Vagina (tissue), 2 donors: Measurements from ENCODE around the gene DOCK8. TPM values are rescaled to one million over a fixed set of nuclear protein-coding genes. Genes with fewer than 3 reads are reported as not detected.
"Not testable (repeated sequence)": the region's sequence is repeated elsewhere in the genome, so short reads cannot be mapped to it uniquely, and the experiment has no call there.

Experiments used
- DNase-seq, 2 donors: peaks; one replicate each; pipeline ENCODE4 v3.0.0-alpha.2; 2017; ENCODE audit errors: extremely low spot score in 2 of 2
- H3K27ac ChIP-seq: fragments of 200-600 bp; sonication (generic); one replicate; pipeline ENCODE4 v1.5.1; 2019
- H3K27me3 ChIP-seq: fragments of 200-600 bp; sonication (generic); one replicate; pipeline ENCODE4 v1.5.1; 2019
- H3K36me3 ChIP-seq, 2 donors: fragments of 200-600 bp; sonication (generic); one replicate each; pipeline ENCODE4 v1.5.1; 2017 to 2019
- H3K4me1 ChIP-seq: fragments of 200-600 bp; sonication (generic); one replicate; pipeline ENCODE4 v1.5.1; 2019
- H3K4me3 ChIP-seq, 2 donors: fragments of 200-600 bp; sonication (generic); 1 replicate in 1 of 2; 2 replicates in 1 of 2; pipeline ENCODE4 v1.5.1; 2016 to 2019
- H3K9me3 ChIP-seq: fragments of 200-600 bp; sonication (generic); one replicate; pipeline ENCODE4 v1.5.1; 2019
- CTCF ChIP-seq, 3 experiments: fragments of 450-650 bp in 2 of 3; fragments of 200-600 bp in 1 of 3; sonication (generic) in 1 of 3; IDR thresholded peaks; one replicate each; pipeline ENCODE4 v1.5.1; 2017 to 2019; ENCODE audit warnings: antibody characterized with exemption in 3 of 3, mild to moderate bottlenecking in 2 of 3, moderate library complexity in 2 of 3
- POLR2A ChIP-seq, 2 donors: fragments of 450-650 bp; IDR thresholded peaks; one replicate each; pipeline ENCODE4 v1.6.1; 2017; ENCODE audit warnings: antibody characterized with exemption in 2 of 2, mild to moderate bottlenecking in 2 of 2, moderate library complexity in 2 of 2
- POLR2AphosphoS5 ChIP-seq, 2 donors: sonication (generic); formaldehyde crosslinking; IDR thresholded peaks; one replicate each; pipeline ENCODE4 v1.9.0; 2017; ENCODE audit warnings: antibody characterized with exemption in 2 of 2, mild to moderate bottlenecking in 2 of 2, low read depth in 1 of 2; ENCODE audit not compliant: insufficient read depth in 1 of 2
- intact Hi-C: fragments of 100-400 bp; cut with DNase I; formaldehyde crosslinking; loops from one replicate; pipeline ENCODE4 v1.15.1; 2023
- total RNA-seq: library from RNA; depleted of rRNA; stranded (reverse); fragments of >200 nt; gene quantifications from one replicate; pipeline ENCODE4 v1.2.3, GENCODE V29; 2016

DOCK8 gene
- total RNA-seq, 1 donor from 2014 or later = 18.4 TPM

DNA sequence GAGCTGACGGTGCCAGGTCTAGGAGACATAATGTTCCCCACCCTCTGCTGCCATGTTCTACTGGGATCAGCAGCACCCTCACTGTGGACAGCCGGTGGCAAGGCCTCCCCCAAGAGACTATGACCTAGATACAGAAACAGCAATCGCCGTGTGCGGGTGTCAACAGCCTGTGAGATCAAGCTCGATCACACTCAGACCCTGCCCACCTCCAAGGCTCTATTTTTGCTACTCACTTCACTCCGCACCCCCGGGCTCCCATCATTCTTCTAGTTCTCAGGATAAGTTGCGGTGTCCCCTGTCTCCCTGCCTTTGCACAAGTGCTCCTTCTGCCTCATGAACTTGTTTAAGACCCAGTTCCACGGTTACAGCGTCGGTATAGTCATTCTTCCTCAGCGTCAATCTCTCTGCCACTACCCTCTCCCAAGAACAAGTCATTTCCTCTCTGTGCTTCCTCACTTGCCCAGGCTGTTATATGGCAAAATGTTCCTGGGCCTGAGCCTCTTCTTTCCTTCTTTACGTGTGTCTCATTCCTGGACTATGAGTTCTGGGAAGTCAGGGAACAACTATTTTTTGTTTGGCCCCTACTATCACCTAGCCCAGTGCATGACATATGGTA lies 5.4 kb upstream of the DOCK8 start:
- H3K9me3 ChIP-seq = no peaks in the 10 kb centered on the region
- TF ChIP-seq POLR2A (IDR thresholded peaks at IDR 0.05) (no peak), CTCF (IDR thresholded peaks at IDR 0.05) (no peak), POLR2AphosphoS5 (IDR thresholded peaks at IDR 0.05; ENCODE audit: insufficient read depth in 1 of 2, low read depth in 1 of 2) (no peak)
- no peak overlapping the region for H3K4me3 ChIP-seq
- H3K27me3 ChIP-seq = no peaks in the 10 kb centered on the region
- H3K36me3 ChIP-seq = no peaks in the 10 kb centered on the region
- no peaks in the 10 kb centered on the region for H3K4me1 ChIP-seq
- no peak overlapping the region for H3K27ac ChIP-seq
- DNase-seq = no peak
- intact Hi-C loops = no loop called here

GRCh38 chr9:211036-211435 lies 3.6 kb upstream of the DOCK8 start:
- no peaks in the 10 kb centered on the region for H3K4me1 ChIP-seq
- intact Hi-C loops = no loop called here
- no peaks in the 10 kb centered on the region for H3K9me3 ChIP-seq
- DNase-seq = no peak
- no peak overlapping the region for H3K4me3 ChIP-seq
- H3K27ac ChIP-seq = peak overlapping the region; percentile 30
- no peaks in the 10 kb centered on the region for H3K36me3 ChIP-seq
- H3K27me3 ChIP-seq = no peaks in the 10 kb centered on the region
- no peak for TF ChIP-seq CTCF (IDR thresholded peaks at IDR 0.05)
- no peak for TF ChIP-seq POLR2A (IDR thresholded peaks at IDR 0.05)
- no peak for TF ChIP-seq POLR2AphosphoS5 (IDR thresholded peaks at IDR 0.05; ENCODE audit: insufficient read depth in 1 of 2, low read depth in 1 of 2)

- H3K4me1 ChIP-seq = no peaks in the 10 kb centered on the region
- no peak for DNase-seq
- TF ChIP-seq POLR2AphosphoS5 (IDR thresholded peaks at IDR 0.05; ENCODE audit: insufficient read depth in 1 of 2, low read depth in 1 of 2) = peak in 1 of 2 donors; percentile 47
- TF ChIP-seq POLR2A (IDR thresholded peaks at IDR 0.05) = no peak
- H3K27ac ChIP-seq = peak overlapping the region; percentile 30
- H3K36me3 ChIP-seq = no peaks in the 10 kb centered on the region
- no peaks in the 10 kb centered on the region for H3K27me3 ChIP-seq
- no peak overlapping the region for H3K4me3 ChIP-seq
- intact Hi-C loops = no loop called here
- H3K9me3 ChIP-seq = no peaks in the 10 kb centered on the region
These were observed 3.1 kb upstream of the DOCK8 start for GRCh38 chr9:211557-211956.

DNA sequence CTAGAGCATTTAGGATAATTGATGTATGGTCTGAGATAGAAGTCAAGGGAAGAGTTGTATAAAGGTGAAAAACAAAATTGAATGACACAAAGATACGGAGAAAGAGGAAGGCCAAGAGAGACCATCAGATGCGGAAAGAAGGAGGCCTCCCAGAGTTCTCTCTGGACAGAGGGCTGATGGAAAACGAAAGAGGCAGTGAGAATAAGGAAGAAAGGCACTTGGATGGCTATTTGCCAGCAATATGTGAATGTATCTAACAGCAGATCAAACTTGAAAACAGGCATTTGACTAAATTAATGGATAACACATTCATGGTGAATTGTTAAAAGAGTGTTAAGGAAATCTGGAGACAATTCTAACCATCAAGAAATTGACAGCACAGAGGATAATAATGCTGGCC lies 2.4 kb upstream of the DOCK8 start:
- no peaks in the 10 kb centered on the region for H3K9me3 ChIP-seq
- intact Hi-C loops = no loop called here
- H3K4me1 ChIP-seq = no peaks in the 10 kb centered on the region
- no peaks in the 10 kb centered on the region for H3K36me3 ChIP-seq
- H3K27ac ChIP-seq = peak overlapping the region; percentile 30
- H3K4me3 ChIP-seq = no peak overlapping the region
- H3K27me3 ChIP-seq = no peaks in the 10 kb centered on the region
- TF ChIP-seq CTCF (IDR thresholded peaks at IDR 0.05) (no peak), POLR2AphosphoS5 (IDR thresholded peaks at IDR 0.05; ENCODE audit: insufficient read depth in 1 of 2, low read depth in 1 of 2) (no peak), POLR2A (IDR thresholded peaks at IDR 0.05) (no peak)
- DNase-seq = no peak

DNA sequence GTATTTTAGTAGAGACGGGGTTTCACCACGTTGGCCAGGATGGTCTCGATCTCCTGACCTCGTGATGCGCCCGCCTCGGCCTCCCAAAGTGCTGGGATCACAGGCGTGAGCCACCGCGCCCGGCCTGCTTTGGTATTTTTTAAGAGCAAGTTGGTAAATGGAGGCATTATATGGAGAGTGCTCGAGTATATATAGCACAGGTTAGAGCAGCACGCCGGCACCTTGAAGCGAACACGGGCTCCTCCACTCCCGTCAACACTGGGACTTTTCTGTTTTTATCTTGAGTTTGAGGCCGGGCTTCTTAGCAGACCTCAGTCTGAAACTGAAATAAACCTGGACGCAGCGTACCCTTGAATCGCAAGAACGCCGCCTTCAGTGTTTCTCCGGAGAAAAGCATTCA lies 764 bp upstream of the DOCK8 start:
- H3K9me3 ChIP-seq, H3K4me1 ChIP-seq, H3K27ac ChIP-seq, intact Hi-C loops, DNase-seq, H3K27me3 ChIP-seq, H3K36me3 ChIP-seq: not testable (repeated sequence)
- H3K4me3 ChIP-seq = peak overlapping the region in 1 of 2 donors; percentile 53

GRCh38 chr9:214351-214647 lies 366 bp upstream of the DOCK8 start:
- no peak for DNase-seq
- peak overlapping the region; percentile 83 for H3K27ac ChIP-seq
- H3K9me3 ChIP-seq = no peaks in the 10 kb centered on the region
- no peaks in the 10 kb centered on the region for H3K27me3 ChIP-seq
- intact Hi-C loops = no loop called here
- TF ChIP-seq POLR2AphosphoS5 (IDR thresholded peaks at IDR 0.05; ENCODE audit: insufficient read depth in 1 of 2, low read depth in 1 of 2) = no peak
- TF ChIP-seq CTCF (IDR thresholded peaks at IDR 0.05) = no peak
- TF ChIP-seq POLR2A (IDR thresholded peaks at IDR 0.05) = no peak
- peak overlapping the region; percentile 53 to 63 for H3K4me3 ChIP-seq
- no peaks in the 10 kb centered on the region for H3K4me1 ChIP-seq
- no peaks in the 10 kb centered on the region for H3K36me3 ChIP-seq
